A673 (cell line): ENCODE data around the gene NDUFA5.

Experiments used
- CTCF ChIP-seq: fragments of 300-800, 200-600 bp; sonication (generic); conservative IDR thresholded peaks from 2 replicates; pipeline ENCODE4 v1.5.1; 2017; ENCODE audit warnings: low read depth, mild to moderate bottlenecking, antibody characterized with exemption, low read length, moderate library complexity, mixed read lengths
- EZH2 ChIP-seq: fragments of 200-600 bp; sonication (generic); IDR thresholded peaks from 2 replicates; pipeline ENCODE4 v1.6.1; 2017; ENCODE audit warnings: borderline replicate concordance, low read depth, mild to moderate bottlenecking, mixed read lengths, antibody characterized with exemption, low read length; ENCODE audit not compliant: poor library complexity, severe bottlenecking

- TF ChIP-seq CTCF, result no peak
- no peak for TF ChIP-seq EZH2
Observed at GRCh38 chr7:123600876-123601275, 43.3 kb upstream of the NDUFA5 start.
